NCI-H2171 (cell line): ENCODE measurements around the gene USP3.

Experiments used
- DNase-seq: peaks from one replicate; lab custom pipeline; 2025; lab: John Stamatoyannopoulos, UW

Gene USP3

GRCh38 chr15:63497642-63498467 is 6.5 kb upstream of the USP3 start:
- DNase-seq: no peak

- no peak for DNase-seq
These were observed 5.2 kb upstream of the USP3 start for GRCh38 chr15:63499175-63499549.

- no peak for DNase-seq
These were observed 4.8 kb upstream of the USP3 start for GRCh38 chr15:63499611-63500010.

DNA sequence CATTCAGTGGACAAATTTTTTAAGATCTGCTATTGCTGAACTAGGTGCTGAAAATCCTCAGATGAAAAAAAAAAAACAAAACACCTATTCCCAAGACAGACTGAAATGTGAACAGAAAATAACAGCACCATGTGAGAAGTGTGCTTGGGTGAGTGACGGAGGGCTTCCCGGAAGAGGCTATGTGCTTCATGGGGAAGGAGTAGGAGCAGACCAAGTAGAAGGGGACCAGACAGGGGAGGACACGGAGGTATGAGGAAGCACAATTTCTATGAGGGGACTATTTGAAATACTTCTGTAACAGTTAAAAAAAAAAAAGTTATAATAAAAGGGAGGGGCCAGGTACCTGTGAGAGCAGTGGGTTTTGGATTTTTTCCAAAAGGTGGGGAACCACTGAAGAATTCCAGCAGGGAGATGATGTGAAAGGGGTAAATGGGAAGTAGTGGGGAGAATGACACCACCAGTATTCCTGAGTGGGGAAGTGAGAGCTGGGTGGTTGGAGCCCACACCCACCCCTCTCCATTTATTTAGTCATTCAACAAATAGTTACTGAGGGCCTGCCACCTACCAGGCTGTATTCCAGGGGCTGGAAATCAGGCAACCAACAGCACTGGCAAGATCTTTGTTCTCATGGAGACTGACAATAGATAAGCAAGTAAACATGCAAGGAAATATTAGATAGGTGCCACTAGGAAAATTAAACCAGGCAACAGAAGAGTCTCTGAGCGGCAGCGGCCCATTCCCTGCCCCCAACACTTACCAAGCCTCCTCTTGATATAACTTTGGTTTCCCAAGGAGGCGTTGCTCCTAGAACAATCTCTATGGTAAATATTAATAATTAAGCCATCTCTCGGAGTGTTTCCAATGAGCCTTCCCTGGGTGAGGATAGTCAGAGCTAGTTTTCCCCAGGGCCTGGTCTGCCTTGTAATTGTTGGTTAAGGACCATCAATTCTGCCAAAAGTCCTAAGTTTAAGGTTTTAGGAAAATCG is 3.8 kb upstream of the USP3 start:
- no peak for DNase-seq

DNA sequence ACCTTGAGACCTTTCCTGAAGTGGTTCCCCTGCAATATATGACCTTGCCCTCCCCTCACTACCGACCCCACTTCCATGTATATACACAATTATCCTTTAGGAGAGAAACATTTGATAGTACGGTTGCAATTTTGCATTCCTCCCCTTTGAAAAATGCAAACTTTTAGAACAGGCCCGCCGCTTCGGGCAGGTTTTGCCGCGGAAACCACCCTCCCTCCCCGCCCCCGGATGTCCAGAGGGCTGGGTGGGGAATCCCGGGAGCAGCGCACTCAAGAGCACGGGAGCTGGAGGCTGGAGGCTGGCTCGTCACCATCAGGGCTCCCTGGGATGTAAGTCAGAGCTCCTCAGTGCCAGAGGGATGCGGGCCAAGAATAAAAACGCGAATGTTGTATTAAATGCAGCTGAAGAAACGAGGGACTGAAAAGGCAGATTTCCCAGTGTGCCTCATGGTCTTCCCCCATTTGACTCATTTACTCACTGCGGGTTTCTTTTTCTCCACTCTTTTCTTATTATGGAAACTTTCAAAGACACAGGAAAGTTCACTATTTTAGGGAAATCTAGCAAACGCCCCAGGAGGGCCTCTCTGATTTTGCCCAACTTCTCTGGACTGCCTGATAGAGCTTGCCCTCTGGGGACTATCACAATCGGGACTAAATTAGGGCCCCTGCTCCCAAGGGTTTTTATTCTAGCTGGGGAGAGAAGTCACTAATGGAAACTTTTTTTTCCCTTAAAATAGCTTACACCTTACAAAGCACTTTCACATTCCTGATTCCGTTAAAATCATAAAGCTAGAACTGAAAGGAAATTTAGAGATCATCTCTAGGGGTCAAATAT is 2.9 kb upstream of the USP3 start:
- no peak for DNase-seq

DNA sequence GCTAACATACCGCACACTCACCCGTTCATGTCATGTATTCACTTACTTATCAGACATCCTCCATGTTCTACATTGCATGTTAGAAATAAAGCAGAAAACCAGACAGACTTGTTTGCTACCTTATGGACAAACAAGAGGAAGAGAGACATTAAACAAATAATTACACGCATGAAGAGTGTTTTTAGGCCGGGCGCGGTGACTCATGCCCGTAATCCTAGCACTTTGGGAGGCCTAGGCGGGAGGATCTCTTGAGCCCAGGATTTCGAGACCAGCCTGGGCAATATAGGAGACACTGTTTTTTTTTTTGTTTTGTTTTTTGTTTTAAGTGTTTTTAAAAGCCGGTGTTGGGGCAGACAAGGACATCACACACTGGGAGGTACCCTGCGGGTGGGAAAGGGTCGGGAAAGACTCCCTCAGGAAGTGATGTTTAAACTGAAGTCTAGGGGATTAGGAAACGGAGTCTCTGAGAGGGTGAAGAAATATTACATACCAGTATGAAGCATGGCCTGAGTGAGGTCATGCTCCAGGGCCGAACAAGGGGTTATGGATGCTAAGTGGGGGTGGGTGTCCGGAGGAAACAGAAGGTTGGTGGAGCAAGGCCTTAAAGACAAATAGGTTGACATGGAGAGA is 2.1 kb upstream of the USP3 start:
- no peak for DNase-seq

DNA sequence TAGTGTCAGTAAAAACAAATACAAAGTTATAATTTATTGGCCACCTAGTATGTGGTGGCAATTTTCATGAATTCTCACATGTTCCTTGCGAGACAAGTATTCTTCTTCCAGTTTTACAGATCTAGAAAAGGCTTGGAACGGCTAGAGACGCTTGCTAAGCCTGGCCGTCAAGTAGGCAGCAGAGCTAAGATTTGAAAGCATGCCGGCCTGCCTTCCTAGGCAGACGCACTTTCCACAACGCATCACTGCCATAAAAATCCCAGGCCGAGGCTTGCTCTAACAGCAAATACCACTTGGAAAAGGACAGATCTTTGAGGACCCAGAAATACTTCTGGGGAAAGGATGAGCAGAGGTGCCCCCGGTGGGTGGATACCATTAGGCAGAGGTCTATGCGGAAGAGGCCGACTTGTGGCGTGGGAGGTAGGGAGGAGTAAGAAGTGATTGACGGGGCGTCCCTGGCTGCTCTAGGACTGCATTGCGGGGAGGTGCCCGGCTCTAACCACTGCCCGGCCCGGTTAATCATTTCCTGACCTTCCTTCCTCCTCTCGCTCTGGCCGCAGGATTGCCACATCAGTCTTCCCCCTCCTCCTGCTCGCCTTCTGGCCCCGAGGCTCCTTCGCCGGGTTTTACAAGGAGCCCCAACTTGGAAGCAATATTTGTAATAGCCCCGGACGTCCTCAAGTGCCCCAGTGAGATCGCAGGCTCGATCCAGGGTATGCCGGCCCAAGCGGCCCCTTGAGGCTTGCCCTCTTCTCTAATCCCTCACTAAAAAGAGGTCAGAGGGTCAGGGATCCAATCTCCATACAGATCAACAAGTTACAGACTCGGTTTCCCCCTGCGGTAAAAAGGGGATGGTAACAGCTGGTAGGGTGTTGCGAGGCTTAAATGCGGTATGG is 1.3 kb upstream of the USP3 start:
- DNase-seq: no peak

DNA sequence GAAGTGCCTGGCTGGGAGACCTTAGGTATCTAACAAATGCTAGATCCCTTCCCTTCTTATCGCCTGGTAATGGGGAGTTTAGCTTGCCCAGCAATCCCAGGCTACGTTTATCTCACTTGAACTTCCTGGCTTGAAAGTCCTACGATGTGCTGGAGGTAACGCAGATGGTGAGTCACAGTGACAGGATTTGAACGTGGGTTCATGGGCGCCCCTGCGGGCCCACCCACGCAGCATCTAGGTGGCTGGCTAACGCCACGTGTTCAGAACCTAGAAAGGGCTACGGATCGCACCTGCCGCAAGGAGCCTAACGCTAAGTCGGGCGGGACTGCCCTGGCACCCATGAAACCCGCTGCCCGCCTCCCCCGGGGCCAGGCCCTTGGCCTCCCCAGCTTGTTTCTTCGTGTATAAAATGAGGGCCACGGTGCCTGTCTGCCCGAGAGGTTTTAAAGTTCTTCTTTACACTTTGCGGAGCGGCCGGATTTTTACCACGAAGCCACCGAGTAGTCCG is 600 bp upstream of the USP3 start:
- DNase-seq: no peak

DNA sequence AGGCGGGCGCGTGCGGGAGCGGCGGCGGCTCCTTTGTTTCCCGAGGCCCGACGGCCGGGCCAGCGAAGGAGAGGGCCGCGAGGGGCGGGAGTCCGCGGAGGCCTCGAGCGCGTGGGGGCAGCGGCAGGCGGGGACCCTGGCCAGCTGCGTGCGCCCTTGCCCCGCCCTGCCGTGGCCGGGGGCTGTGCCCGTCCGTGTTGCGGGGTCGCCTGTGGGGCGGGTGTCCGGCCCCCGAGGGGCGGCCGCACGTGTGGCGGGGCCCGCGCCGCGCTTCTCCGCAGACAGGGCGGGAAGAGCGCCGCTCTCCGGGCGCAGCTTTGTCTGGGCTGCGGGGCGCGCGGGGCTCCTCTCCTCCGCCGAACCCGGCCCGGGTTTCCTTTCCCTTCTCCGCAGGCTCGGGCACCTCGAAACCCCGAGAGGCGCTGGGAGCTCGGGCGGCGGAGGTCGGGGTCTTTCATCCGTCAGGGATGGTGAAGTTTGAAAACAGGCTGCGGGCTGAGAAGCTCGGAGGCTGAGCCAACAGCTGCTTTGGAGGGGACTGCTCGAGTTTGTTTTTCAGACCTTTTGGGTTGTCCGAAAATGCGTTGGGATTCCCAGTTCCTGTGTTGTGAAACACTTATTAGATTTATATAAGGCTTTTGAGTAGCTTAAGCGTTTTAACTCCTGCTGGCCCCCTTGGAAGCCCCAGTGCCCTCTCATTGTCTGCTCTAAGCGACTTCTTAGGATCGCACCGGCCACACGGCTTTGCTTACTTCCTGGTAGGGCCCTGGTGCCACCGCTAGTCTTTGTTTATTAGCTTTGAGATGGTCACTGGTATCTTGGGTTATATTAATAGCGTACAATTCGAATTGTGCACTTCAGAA is 817 bp downstream of the USP3 start:
- DNase-seq: peak; percentile 25

- no peak for DNase-seq
These were observed 1.4 kb downstream of the USP3 start for GRCh38 chr15:63505842-63506222.

DNA sequence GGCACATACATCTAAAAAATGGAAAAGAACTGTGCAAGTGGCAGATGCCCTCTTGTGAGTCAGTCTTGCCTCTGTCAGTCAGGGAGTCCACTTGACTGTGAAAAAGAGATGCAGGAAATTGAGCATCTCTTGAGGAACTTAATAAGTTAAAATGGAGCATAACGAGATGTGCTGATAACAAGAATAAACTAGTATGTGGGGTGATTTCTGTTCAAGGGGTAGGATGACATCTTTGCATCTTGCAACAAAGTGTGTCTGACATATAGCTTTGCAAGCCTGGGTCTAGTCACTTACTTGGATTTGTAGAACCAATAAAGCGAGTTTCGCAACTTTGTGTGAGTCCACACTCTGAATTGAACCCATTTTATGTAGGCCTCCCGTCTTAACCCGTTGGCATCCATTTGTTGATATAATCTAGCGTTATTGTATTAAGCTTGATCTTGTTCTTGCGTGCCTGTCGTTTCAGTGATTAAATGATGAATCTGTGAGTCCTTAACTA is 2.2 kb downstream of the USP3 start:
- no peak for DNase-seq

- DNase-seq: no peak
These were observed 3.8 kb downstream of the USP3 start for GRCh38 chr15:63507878-63508818.

- no peak for DNase-seq
These were observed 4.9 kb downstream of the USP3 start for GRCh38 chr15:63509056-63509954.

DNA sequence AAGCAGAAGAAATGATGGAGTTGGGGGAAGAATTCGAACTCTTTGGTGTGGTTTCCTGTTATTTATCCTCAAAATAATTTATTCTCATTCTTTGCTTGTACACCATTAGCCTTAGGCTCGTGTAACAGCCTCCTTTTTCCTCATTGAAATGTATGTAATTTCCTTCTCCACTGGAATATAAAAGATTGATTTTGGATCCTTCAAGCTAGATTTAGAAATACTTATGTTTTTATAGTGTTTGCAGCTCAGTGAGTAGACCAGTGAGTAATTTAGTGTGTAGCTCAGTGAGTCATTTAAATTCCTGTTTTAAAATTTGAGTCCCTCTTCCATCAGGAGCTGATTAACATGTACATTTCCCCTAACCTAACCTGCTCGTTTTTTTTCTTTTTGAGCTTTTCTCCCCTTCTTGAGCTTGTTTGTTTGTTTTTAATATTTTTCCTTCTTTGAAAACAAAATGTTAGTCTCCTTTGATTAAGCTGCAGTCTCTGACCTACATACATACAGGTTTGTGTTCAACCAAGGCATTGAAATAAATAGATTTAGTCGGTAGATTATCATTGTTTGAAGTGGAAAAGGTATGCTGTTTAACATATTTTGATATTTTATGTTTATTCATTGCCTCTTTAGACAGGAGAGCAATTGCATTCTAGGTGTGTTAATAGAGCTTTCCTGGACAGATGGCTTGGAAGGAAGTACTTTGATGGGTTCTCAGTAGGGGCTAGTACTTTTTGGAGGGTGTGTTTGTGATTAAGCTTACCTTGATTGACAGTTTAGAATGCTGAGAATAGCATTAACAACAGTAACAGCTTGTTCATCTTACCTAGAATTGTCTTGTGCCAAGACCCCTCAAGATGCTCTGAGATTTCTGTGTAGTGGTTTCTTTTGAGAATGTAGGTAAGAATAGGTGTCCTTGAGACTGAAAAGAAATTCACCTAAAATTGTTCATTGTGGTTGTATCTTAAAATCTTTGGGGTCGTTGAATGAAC is 5.9 kb downstream of the USP3 start:
- DNase-seq: peak; percentile 31

GRCh38 chr15:63512148-63512547 is 7.8 kb downstream of the USP3 start:
- no peak for DNase-seq

- no peak for DNase-seq
These were observed 8.9 kb downstream of the USP3 start for GRCh38 chr15:63513271-63513670.
